WTC11 (cell line): ENCODE data around the gene SNAP25. TPM values are rescaled to one million over a fixed set of nuclear protein-coding genes. Genes with fewer than 3 reads are reported as not detected.

ENCODE experiments used
- ATAC-seq: fragments of 200-7000 bp; cut with Tn5 transposase; 2 replicates; pipeline ENCODE4 v1.10.0; 2021; ENCODE audit warnings: mild to moderate bottlenecking, moderate library complexity
- CTCF ChIA-PET: fragments of 300-600 bp; sonication (Branson Sonifier 250); formaldehyde crosslinking; loops from one replicate; lab custom pipeline; 2021; ENCODE audit warnings: antibody characterized with exemption; lab: Charles Lee
- POLR2A ChIA-PET: fragments of 350-600 bp; sonication (Branson Sonifier 250); formaldehyde crosslinking; loops from one replicate; lab custom pipeline; 2021; ENCODE audit warnings: antibody characterized with exemption; lab: Charles Lee
- DNase-seq: peaks from one replicate; pipeline ENCODE4 v3.0.0; 2021; ENCODE audit warnings: low spot score
- H3K27ac Mint-ChIP-seq: 2 replicates; pipeline ENCODE4 v1.8.0; 2021; ENCODE audit warnings: mixed read lengths
- H3K27me3 Mint-ChIP-seq: 2 replicates; pipeline ENCODE4 v1.8.0; 2021; ENCODE audit warnings: low read depth, mild to moderate bottlenecking, moderate library complexity, mixed read lengths
- H3K36me3 Mint-ChIP-seq: 2 replicates; pipeline ENCODE4 v1.8.0; 2021; ENCODE audit warnings: mixed read lengths
- H3K4me1 Mint-ChIP-seq: 2 replicates; pipeline ENCODE4 v1.8.0; 2022; ENCODE audit warnings: mixed read lengths
- H3K4me3 Mint-ChIP-seq: 2 replicates; pipeline ENCODE4 v1.8.0; 2021; ENCODE audit warnings: mild to moderate bottlenecking, moderate library complexity, mixed read lengths
- H3K9me3 Mint-ChIP-seq: 2 replicates; pipeline ENCODE4 v1.8.0; 2021; ENCODE audit warnings: mixed read lengths
- ATF6 ChIP-seq: sonication (generic); formaldehyde crosslinking; IDR thresholded peaks from 2 replicates; pipeline ENCODE4 v1.8.1; 2023; ENCODE audit warnings: mild to moderate bottlenecking, missing genetic modification reagents
- CREM ChIP-seq: sonication (generic); formaldehyde crosslinking; IDR thresholded peaks from 2 replicates; pipeline ENCODE4 v1.8.1; 2022; ENCODE audit warnings: mild to moderate bottlenecking, missing genetic modification reagents, moderate library complexity
- E2F1 ChIP-seq: sonication (generic); formaldehyde crosslinking; IDR thresholded peaks from 2 replicates; pipeline ENCODE4 v1.8.0; 2022; ENCODE audit warnings: mild to moderate bottlenecking, missing genetic modification reagents
- ETV6 ChIP-seq: sonication (generic); formaldehyde crosslinking; IDR thresholded peaks from 2 replicates; pipeline ENCODE4 v1.8.1; 2022; ENCODE audit warnings: mild to moderate bottlenecking, missing genetic modification reagents
- FOXP1 ChIP-seq: sonication (generic); formaldehyde crosslinking; IDR thresholded peaks from 2 replicates; pipeline ENCODE4 v1.8.0; 2022; ENCODE audit warnings: missing genetic modification reagents, mild to moderate bottlenecking, moderate library complexity, borderline replicate concordance
- GABPB1 ChIP-seq: sonication (generic); formaldehyde crosslinking; IDR thresholded peaks from 2 replicates; pipeline ENCODE4 v1.8.1; 2023; ENCODE audit warnings: mild to moderate bottlenecking, missing genetic modification reagents
- GTF2I ChIP-seq: fragments of 250-450 bp; sonication (Bioruptor Pico); conservative IDR thresholded peaks from 2 replicates; pipeline ENCODE4 v1.4.0; 2021; ENCODE audit warnings: mild to moderate bottlenecking
- HMGA2 ChIP-seq: fragments of 250-450 bp; sonication (Bioruptor Pico); IDR thresholded peaks from 2 replicates; pipeline ENCODE4 v1.4.0; 2021; ENCODE audit warnings: mild to moderate bottlenecking, moderate library complexity
- HMGXB4 ChIP-seq: sonication (generic); formaldehyde crosslinking; IDR thresholded peaks from 2 replicates; pipeline ENCODE4 v1.8.1; 2023; ENCODE audit warnings: mild to moderate bottlenecking, moderate library complexity, missing genetic modification reagents
- IRF1 ChIP-seq: sonication (generic); formaldehyde crosslinking; IDR thresholded peaks from 2 replicates; pipeline ENCODE4 v1.8.0; 2023; ENCODE audit warnings: missing genetic modification reagents
- JUN ChIP-seq: sonication (generic); formaldehyde crosslinking; IDR thresholded peaks from 2 replicates; pipeline ENCODE4 v1.8.0; 2023; ENCODE audit warnings: mild to moderate bottlenecking, missing genetic modification reagents
- KAT7 ChIP-seq: sonication (generic); formaldehyde crosslinking; IDR thresholded peaks from 2 replicates; pipeline ENCODE4 v1.8.1; 2023; ENCODE audit warnings: missing genetic modification reagents, mild to moderate bottlenecking, borderline replicate concordance
- MAX ChIP-seq: sonication (generic); formaldehyde crosslinking; IDR thresholded peaks from 2 replicates; pipeline ENCODE4 v1.8.0; 2022; ENCODE audit warnings: mild to moderate bottlenecking, missing genetic modification reagents
- NFYB ChIP-seq: sonication (generic); formaldehyde crosslinking; conservative IDR thresholded peaks from 2 replicates; pipeline ENCODE4 v1.8.0; 2022; ENCODE audit warnings: low read depth, missing genetic modification reagents
- NR1H2 ChIP-seq: sonication (generic); formaldehyde crosslinking; IDR thresholded peaks from 2 replicates; pipeline ENCODE4 v1.9.0; 2021; ENCODE audit warnings: mild to moderate bottlenecking, moderate library complexity, missing genetic modification reagents
- NR3C1 ChIP-seq: sonication (generic); formaldehyde crosslinking; conservative IDR thresholded peaks from 2 replicates; pipeline ENCODE4 v1.8.1; 2023; ENCODE audit warnings: low read depth, mild to moderate bottlenecking, missing genetic modification reagents
- PRRX2 ChIP-seq: fragments of 250-450 bp; sonication (Bioruptor Pico); IDR thresholded peaks from 2 replicates; pipeline ENCODE4 v1.8.0; 2021; ENCODE audit warnings: mild to moderate bottlenecking
- RELA ChIP-seq: sonication (generic); formaldehyde crosslinking; IDR thresholded peaks from 2 replicates; pipeline ENCODE4 v1.8.1; 2022; ENCODE audit warnings: missing genetic modification reagents, mild to moderate bottlenecking, borderline replicate concordance
- SOX15 ChIP-seq: fragments of 250-450 bp; sonication (Bioruptor Pico); IDR thresholded peaks from 2 replicates; pipeline ENCODE4 v1.9.0; 2021; ENCODE audit warnings: mild to moderate bottlenecking
- TCF7 ChIP-seq: sonication (generic); formaldehyde crosslinking; IDR thresholded peaks from 2 replicates; pipeline ENCODE4 v1.8.0; 2022; ENCODE audit warnings: mild to moderate bottlenecking, low read depth, missing genetic modification reagents, moderate library complexity
- USF1 ChIP-seq: sonication (generic); formaldehyde crosslinking; IDR thresholded peaks from 2 replicates; pipeline ENCODE4 v1.8.0; 2022; ENCODE audit warnings: mild to moderate bottlenecking, missing genetic modification reagents
- ZBTB21 ChIP-seq: sonication (generic); formaldehyde crosslinking; IDR thresholded peaks from 2 replicates; pipeline ENCODE4 v1.8.1; 2023; ENCODE audit warnings: mild to moderate bottlenecking, missing genetic modification reagents, borderline replicate concordance
- ZMAT4 ChIP-seq: fragments of 250-450 bp; sonication (Bioruptor Pico); IDR thresholded peaks from 2 replicates; pipeline ENCODE4 v1.9.0; 2021; ENCODE audit warnings: mild to moderate bottlenecking
- ZNF219 ChIP-seq: sonication (generic); formaldehyde crosslinking; IDR thresholded peaks from 2 replicates; pipeline ENCODE4 v1.8.0; 2023; ENCODE audit warnings: missing genetic modification reagents, mild to moderate bottlenecking, borderline replicate concordance
- ZNF232 ChIP-seq: sonication (generic); formaldehyde crosslinking; IDR thresholded peaks from 2 replicates; pipeline ENCODE4 v1.8.0; 2022; ENCODE audit warnings: mild to moderate bottlenecking, missing genetic modification reagents
- ZNF425 ChIP-seq: fragments of 250-450 bp; sonication (Bioruptor Pico); conservative IDR thresholded peaks from 2 replicates; pipeline ENCODE4 v1.9.0; 2021; ENCODE audit warnings: mild to moderate bottlenecking
- total RNA-seq: library from RNA; stranded (reverse); gene quantifications from 3 replicates; pipeline ENCODE4 v1.2.3, GENCODE V29; 2021

The SNAP25 gene
- total RNA-seq, 1 experiment from 2014 or later = 0.72 TPM

GRCh38 chr20:10219993-10220750 lies 1.5 kb downstream of the SNAP25 start:
- ChIA-PET CTCF (interaction anchor here (1.7 kb wide), 1 partner anchor 143 kb away, joined by 9 read pairs; no protein-coding TSS in a partner anchor), POLR2A (no interaction called here)
- Mint-ChIP-seq H3K27ac (no peak overlapping the region), H3K4me3 (no peak overlapping the region), H3K36me3 (no peaks in the 10 kb centered on the region), H3K9me3 (no peaks in the 10 kb centered on the region), H3K27me3 (peaks cover 39% of the 10 kb centered on the region), H3K4me1 (peaks cover 20% of the 10 kb centered on the region)
- DNase-seq (no peak), ATAC-seq (no peak)
- TF ChIP-seq ZNF219 (no peak), ZNF232 (CRISPR knock-in tag) (no peak), PRRX2 (CRISPR knock-in tag) (no peak), ATF6 (CRISPR knock-in tag) (no peak), MAX (CRISPR knock-in tag) (no peak), GTF2I (no peak), ETV6 (no peak), USF1 (no peak), NR3C1 (CRISPR knock-in tag) (no peak), FOXP1 (CRISPR knock-in tag) (no peak), ZBTB21 (CRISPR knock-in tag) (no peak), ZMAT4 (CRISPR knock-in tag) (no peak), CREM (CRISPR knock-in tag) (no peak), NFYB (no peak), NR1H2 (CRISPR knock-in tag) (no peak)

GRCh38 chr20:10221021-10221420 lies 2.4 kb downstream of the SNAP25 start:
- peaks cover 26% of the 10 kb centered on the region for H3K4me1 Mint-ChIP-seq
- no peaks in the 10 kb centered on the region for H3K36me3 Mint-ChIP-seq
- H3K4me3 Mint-ChIP-seq = no peak overlapping the region
- no peak overlapping the region for H3K27ac Mint-ChIP-seq
- H3K27me3 Mint-ChIP-seq = peaks cover 32% of the 10 kb centered on the region
- ChIA-PET CTCF (no interaction called here), POLR2A (no interaction called here)
- DNase-seq = no peak
- H3K9me3 Mint-ChIP-seq = no peaks in the 10 kb centered on the region
- no peak for ATAC-seq
- no peak for TF ChIP-seq GTF2I
- TF ChIP-seq HMGXB4 = no peak
- no peak for TF ChIP-seq RELA
- no peak for TF ChIP-seq ZNF425 (CRISPR knock-in tag)
- no peak for TF ChIP-seq ETV6
- TF ChIP-seq TCF7 = no peak
- TF ChIP-seq HMGA2 (CRISPR knock-in tag) = no peak
- TF ChIP-seq IRF1 (CRISPR knock-in tag) = no peak
- no peak for TF ChIP-seq GABPB1
- no peak for TF ChIP-seq E2F1
- TF ChIP-seq JUN (CRISPR knock-in tag) = no peak
- no peak for TF ChIP-seq KAT7 (CRISPR knock-in tag)
- TF ChIP-seq SOX15 = no peak
